ENCODE results near the gene OR13C5.

Gene OR13C5

DNA sequence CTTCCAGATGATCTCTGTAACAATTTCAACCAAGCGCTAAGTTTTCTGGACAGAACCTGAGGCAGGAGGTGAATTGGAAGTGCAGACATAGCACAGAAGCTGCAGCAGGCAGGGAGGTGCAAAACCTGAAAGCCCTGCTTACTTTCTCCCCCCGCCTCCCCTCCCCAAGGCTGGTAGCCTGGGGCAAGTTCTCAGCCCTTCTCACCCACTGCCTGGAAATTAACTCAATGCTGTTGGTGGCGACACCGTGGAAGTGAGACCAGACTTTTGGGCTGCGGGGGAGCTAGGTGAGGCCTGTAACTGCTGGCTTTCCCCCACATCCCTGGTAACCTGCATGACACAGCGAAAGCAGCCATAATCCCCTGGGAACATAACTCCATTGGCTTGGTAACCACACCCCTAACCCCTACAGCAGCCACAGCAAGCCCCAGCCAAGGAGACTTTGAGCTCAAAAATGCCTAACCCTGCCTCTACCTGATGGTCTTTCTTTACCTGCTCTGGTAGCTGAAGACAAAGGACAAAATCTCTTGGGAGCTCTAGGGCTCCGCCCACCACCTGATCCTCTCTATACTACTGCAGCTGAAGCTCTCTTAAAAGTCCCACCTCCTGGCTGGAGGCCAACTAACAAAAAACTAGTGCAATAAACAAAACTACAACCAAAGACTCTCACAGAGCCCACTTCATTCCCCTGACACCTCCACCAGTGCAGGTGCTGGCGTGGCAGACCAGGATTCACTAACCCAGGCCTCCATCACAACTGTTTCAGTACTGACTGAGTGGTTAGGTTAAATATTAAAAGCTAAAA is 42.2 kb downstream of the OR13C5 start:
- TF ChIP-seq CREB1 (IDR thresholded peaks at IDR 0.05; ENCODE audit: low read depth) (no peak), YY1 (IDR thresholded peaks at IDR 0.05; ENCODE audit: low read depth) (no peak), FOXM1 (IDR thresholded peaks at IDR 0.05; ENCODE audit: borderline replicate concordance, low read depth) (no peak), CEBPB (IDR thresholded peaks at IDR 0.05) (no peak), EGR1 (IDR thresholded peaks at IDR 0.05) (no peak), TAF1 (IDR thresholded peaks at IDR 0.05; ENCODE audit: low read depth) (no peak), EP300 (IDR thresholded peaks at IDR 0.05; ENCODE audit: borderline replicate concordance) (no peak), TEAD4 (IDR thresholded peaks at IDR 0.05) (no peak)
- TF ChIP-seq, protein P1, sequence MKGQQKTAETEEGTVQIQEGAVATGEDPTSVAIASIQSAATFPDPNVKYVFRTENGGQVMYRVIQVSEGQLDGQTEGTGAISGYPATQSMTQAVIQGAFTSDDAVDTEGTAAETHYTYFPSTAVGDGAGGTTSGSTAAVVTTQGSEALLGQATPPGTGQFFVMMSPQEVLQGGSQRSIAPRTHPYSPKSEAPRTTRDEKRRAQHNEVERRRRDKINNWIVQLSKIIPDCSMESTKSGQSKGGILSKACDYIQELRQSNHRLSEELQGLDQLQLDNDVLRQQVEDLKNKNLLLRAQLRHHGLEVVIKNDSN (IDR thresholded peaks at IDR 0.05): no peak
- TF ChIP-seq, protein P2, sequence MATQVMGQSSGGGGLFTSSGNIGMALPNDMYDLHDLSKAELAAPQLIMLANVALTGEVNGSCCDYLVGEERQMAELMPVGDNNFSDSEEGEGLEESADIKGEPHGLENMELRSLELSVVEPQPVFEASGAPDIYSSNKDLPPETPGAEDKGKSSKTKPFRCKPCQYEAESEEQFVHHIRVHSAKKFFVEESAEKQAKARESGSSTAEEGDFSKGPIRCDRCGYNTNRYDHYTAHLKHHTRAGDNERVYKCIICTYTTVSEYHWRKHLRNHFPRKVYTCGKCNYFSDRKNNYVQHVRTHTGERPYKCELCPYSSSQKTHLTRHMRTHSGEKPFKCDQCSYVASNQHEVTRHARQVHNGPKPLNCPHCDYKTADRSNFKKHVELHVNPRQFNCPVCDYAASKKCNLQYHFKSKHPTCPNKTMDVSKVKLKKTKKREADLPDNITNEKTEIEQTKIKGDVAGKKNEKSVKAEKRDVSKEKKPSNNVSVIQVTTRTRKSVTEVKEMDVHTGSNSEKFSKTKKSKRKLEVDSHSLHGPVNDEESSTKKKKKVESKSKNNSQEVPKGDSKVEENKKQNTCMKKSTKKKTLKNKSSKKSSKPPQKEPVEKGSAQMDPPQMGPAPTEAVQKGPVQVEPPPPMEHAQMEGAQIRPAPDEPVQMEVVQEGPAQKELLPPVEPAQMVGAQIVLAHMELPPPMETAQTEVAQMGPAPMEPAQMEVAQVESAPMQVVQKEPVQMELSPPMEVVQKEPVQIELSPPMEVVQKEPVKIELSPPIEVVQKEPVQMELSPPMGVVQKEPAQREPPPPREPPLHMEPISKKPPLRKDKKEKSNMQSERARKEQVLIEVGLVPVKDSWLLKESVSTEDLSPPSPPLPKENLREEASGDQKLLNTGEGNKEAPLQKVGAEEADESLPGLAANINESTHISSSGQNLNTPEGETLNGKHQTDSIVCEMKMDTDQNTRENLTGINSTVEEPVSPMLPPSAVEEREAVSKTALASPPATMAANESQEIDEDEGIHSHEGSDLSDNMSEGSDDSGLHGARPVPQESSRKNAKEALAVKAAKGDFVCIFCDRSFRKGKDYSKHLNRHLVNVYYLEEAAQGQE (IDR thresholded peaks at IDR 0.05; ENCODE audit: low read depth): no peak

DNA sequence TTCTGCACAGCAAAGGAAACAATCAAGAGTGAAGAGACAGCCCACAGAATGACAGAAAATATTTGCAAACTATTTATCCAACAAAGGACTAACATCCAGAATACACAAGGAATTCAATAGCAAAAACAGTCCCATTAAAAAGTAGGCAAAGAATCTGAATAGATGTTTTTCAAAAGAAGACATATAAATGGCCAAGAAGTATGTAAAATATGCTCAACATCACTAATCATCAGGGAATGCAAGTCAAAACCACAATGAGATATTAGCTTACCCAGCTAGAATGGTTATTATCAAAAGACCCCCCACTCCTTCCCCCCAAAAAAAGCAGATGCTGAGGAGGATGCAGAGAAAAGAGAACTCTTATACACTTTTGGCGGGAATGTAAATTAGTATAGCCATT is 43.7 kb downstream of the OR13C5 start:
- TF ChIP-seq YY1 (IDR thresholded peaks at IDR 0.05; ENCODE audit: low read depth): no peak
- TF ChIP-seq EP300 (IDR thresholded peaks at IDR 0.05; ENCODE audit: borderline replicate concordance): no peak
- TF ChIP-seq, protein P3, sequence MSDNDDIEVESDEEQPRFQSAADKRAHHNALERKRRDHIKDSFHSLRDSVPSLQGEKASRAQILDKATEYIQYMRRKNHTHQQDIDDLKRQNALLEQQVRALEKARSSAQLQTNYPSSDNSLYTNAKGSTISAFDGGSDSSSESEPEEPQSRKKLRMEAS (IDR thresholded peaks at IDR 0.05): no peak
- TF ChIP-seq, protein P2 (IDR thresholded peaks at IDR 0.05; ENCODE audit: low read depth): no peak
- TF ChIP-seq TCF12 (IDR thresholded peaks at IDR 0.05; ENCODE audit: low read depth): no peak

DNA sequence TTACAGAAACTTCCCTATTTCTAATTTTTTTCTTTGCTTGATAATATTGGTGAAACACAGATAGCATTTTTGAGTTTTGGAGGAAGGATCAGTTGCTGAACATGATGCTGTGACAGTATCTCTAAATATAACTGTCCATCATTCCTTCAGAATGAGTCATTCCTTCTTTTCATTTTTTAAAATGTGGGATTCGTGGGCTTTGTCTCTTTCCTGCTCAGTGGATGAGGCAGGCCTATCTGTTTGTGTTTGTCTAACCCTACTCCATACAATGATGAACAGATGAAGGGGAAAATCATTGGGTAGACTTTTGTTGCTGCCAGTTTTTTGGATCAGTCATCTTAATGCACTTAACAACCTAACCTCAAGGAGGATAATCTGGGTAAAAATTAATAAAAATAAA is 46.0 kb downstream of the OR13C5 start:
- TF ChIP-seq EGR1 (IDR thresholded peaks at IDR 0.05) (no peak), YY1 (IDR thresholded peaks at IDR 0.05; ENCODE audit: low read depth) (no peak), RAD21 (IDR thresholded peaks at IDR 0.05; ENCODE audit: low read depth) (no peak), TAF1 (IDR thresholded peaks at IDR 0.05; ENCODE audit: low read depth) (no peak), TEAD4 (IDR thresholded peaks at IDR 0.05) (no peak), FOXM1 (IDR thresholded peaks at IDR 0.05; ENCODE audit: borderline replicate concordance, low read depth) (no peak), ZBTB7A (IDR thresholded peaks at IDR 0.05; ENCODE audit: low read depth) (no peak), CEBPB (IDR thresholded peaks at IDR 0.05) (no peak), CREB1 (IDR thresholded peaks at IDR 0.05; ENCODE audit: low read depth) (no peak), TCF12 (IDR thresholded peaks at IDR 0.05; ENCODE audit: low read depth) (no peak), EP300 (IDR thresholded peaks at IDR 0.05; ENCODE audit: borderline replicate concordance) (no peak)
- TF ChIP-seq, protein P1 (IDR thresholded peaks at IDR 0.05): no peak
- TF ChIP-seq, protein P3 (IDR thresholded peaks at IDR 0.05): no peak
- TF ChIP-seq, protein P2 (IDR thresholded peaks at IDR 0.05; ENCODE audit: low read depth): no peak

Data from Ishikawa (cell line).